ENCODE measurements around the gene BLOC1S1. TPM values are rescaled to one million over a fixed set of nuclear protein-coding genes. Genes with fewer than 3 reads are reported as not detected.
A peak's percentile ranks its signal among the peaks of the same experiment; 100 is the strongest.

BLOC1S1 gene
- total RNA-seq, 6 donors from 2014 or later: 34.6 to 255 (median 139) TPM

- no peak overlapping the region for H3K27ac ChIP-seq
- WGBS, 2 donors: 83 to 94% methylated on average over 2 to 6 of the region's 6 CpGs
- no peak overlapping the region for H3K4me3 ChIP-seq
- TF ChIP-seq POLR2A (IDR thresholded peaks at IDR 0.05): no peak
- TF ChIP-seq CTCF (IDR thresholded peaks at IDR 0.05): no peak
- no peak for TF ChIP-seq POLR2AphosphoS5 (IDR thresholded peaks at IDR 0.05)
- TF ChIP-seq EP300 (IDR thresholded peaks at IDR 0.05): no peak
- ATAC-seq (ENCODE audit: low FRiP score in 2 of 2): no peak
- no peaks in the 10 kb centered on the region for H3K4me1 ChIP-seq
- no peaks in the 10 kb centered on the region for H3K9me3 ChIP-seq
- H3K36me3 ChIP-seq: no peaks in the 10 kb centered on the region
- peak in 1 of 2 donors; percentile 43 for DNase-seq
- no peaks in the 10 kb centered on the region for H3K27me3 ChIP-seq
Observed at GRCh38 chr12:55696141-55696540, 19.7 kb upstream of the BLOC1S1 start.

- WGBS, 2 donors: 84 to 86% methylated on average over 15 to 19 of the region's 19 CpGs
- DNase-seq: peak in 1 of 2 donors; percentile 52
- no peak for ATAC-seq (ENCODE audit: low FRiP score in 2 of 2)
- TF ChIP-seq CTCF (IDR thresholded peaks at IDR 0.05) (no peak), POLR2A (IDR thresholded peaks at IDR 0.05) (no peak), POLR2AphosphoS5 (IDR thresholded peaks at IDR 0.05) (no peak), EP300 (IDR thresholded peaks at IDR 0.05) (no peak)
- Histone ChIP-seq H3K36me3 (no peaks in the 10 kb centered on the region), H3K27ac (no peak overlapping the region), H3K4me1 (no peaks in the 10 kb centered on the region), H3K9me3 (no peaks in the 10 kb centered on the region), H3K4me3 (no peak overlapping the region), H3K27me3 (no peaks in the 10 kb centered on the region)
Observed at GRCh38 chr12:55696796-55697462, 18.9 kb upstream of the BLOC1S1 start.

- no peak for ATAC-seq (ENCODE audit: low FRiP score in 2 of 2)
Observed at GRCh38 chr12:55697686-55698085, 18.2 kb upstream of the BLOC1S1 start.

GRCh38 chr12:55698241-55698955 is 17.4 kb upstream of the BLOC1S1 start:
- no peaks in the 10 kb centered on the region for H3K36me3 ChIP-seq
- WGBS, 2 donors: 89% methylated on average over 6 to 16 of the region's 16 CpGs
- TF ChIP-seq EP300 (IDR thresholded peaks at IDR 0.05) (no peak), POLR2A (IDR thresholded peaks at IDR 0.05) (no peak), POLR2AphosphoS5 (IDR thresholded peaks at IDR 0.05) (no peak), CTCF (IDR thresholded peaks at IDR 0.05) (no peak)
- H3K27ac ChIP-seq: no peak overlapping the region
- no peaks in the 10 kb centered on the region for H3K9me3 ChIP-seq
- DNase-seq (no peak), ATAC-seq (ENCODE audit: low FRiP score in 2 of 2) (no peak)
- no peak overlapping the region for H3K4me3 ChIP-seq
- no peaks in the 10 kb centered on the region for H3K27me3 ChIP-seq
- H3K4me1 ChIP-seq: no peaks in the 10 kb centered on the region

More at GRCh38 chr12:55697686-55698085, 18.2 kb upstream of the BLOC1S1 start:
- Histone ChIP-seq H3K9me3 (no peaks in the 10 kb centered on the region), H3K4me1 (no peaks in the 10 kb centered on the region), H3K4me3 (no peak overlapping the region), H3K27me3 (no peaks in the 10 kb centered on the region), H3K36me3 (no peaks in the 10 kb centered on the region), H3K27ac (no peak overlapping the region)
- DNase-seq: no peak
- TF ChIP-seq POLR2AphosphoS5 (IDR thresholded peaks at IDR 0.05) (no peak), EP300 (IDR thresholded peaks at IDR 0.05) (no peak), POLR2A (IDR thresholded peaks at IDR 0.05) (no peak), CTCF (IDR thresholded peaks at IDR 0.05) (no peak)
- WGBS, 2 donors: 86 to 91% methylated on average over 6 to 7 of the region's 7 CpGs

Measured in upper lobe of left lung (tissue), 6 donors.